ENCODE data around the gene TAF6L. TPM values are rescaled to one million over a fixed set of nuclear protein-coding genes. Genes with fewer than 3 reads are reported as not detected.

The TAF6L gene
- total and polyA plus RNA-seq, 3 donors from 2014 or later, result 13.6 to 32.0 (median 22.4) TPM

GRCh38 chr11:62787005-62787759 is 16.0 kb downstream of the TAF6L start, which contains the start of gene TMEM179B:
Gene TMEM179B, plus strand, starts transcription at chr11:62787402. Its CDS starts 30 bp downstream, at chr11:62787432.
- 0 to 1% methylated on average over 2 to 56 of the region's 88 CpGs for WGBS, 2 donors
- peak; percentile 100 for DNase-seq
- intact Hi-C loops (cut with DNase I; ENCODE audit: low total_unique reads), result loop anchor here (10.0 kb wide), 1 partner anchor 68 kb away; no protein-coding TSS in a partner anchor
- peaks cover 22% of the 10 kb centered on the region for H3K4me1 ChIP-seq
- TF ChIP-seq POLR2A (IDR thresholded peaks at IDR 0.05) (peak; percentile 94), CTCF (IDR thresholded peaks at IDR 0.05) (peak in 2 of 3 experiments; percentile 52 to 62)
- H3K4me3 ChIP-seq, result peak within 1 kb of the TSS; percentile 80 to 98
- no peaks in the 10 kb centered on the region for H3K27me3 ChIP-seq
- peak within 1 kb of the TSS; percentile 77 to 97 for H3K27ac ChIP-seq
- H3K9me3 ChIP-seq, result no peaks in the 10 kb centered on the region
- H3K36me3 ChIP-seq (ENCODE audit: low read depth, missing control alignments), result no peaks in the 10 kb centered on the region

- Histone ChIP-seq H3K27me3 (no peaks in the 10 kb centered on the region), H3K4me1 (peaks cover 29% of the 10 kb centered on the region), H3K36me3 (ENCODE audit: low read depth, missing control alignments) (no peaks in the 10 kb centered on the region), H3K9me3 (no peaks in the 10 kb centered on the region), H3K27ac (no peak overlapping the region), H3K4me3 (no peak overlapping the region)
- 65% methylated on average over 5 of the region's 5 CpGs for WGBS, 2 donors
- DNase-seq, result no peak
- intact Hi-C loops (cut with DNase I; ENCODE audit: low total_unique reads), result loop anchor here (10.0 kb wide), 1 partner anchor 66 kb away; no protein-coding TSS in a partner anchor
- TF ChIP-seq CTCF (IDR thresholded peaks at IDR 0.05) (no peak), POLR2A (IDR thresholded peaks at IDR 0.05) (no peak)
Measured at GRCh38 chr11:62788991-62789390, 17.8 kb downstream of the TAF6L start.

GRCh38 chr11:62789576-62789975 is 18.4 kb downstream of the TAF6L start:
- 49 to 50% methylated on average over 1 to 3 of the region's 3 CpGs for WGBS, 2 donors
- H3K4me1 ChIP-seq, result peaks cover 35% of the 10 kb centered on the region

GRCh38 chr11:62791501-62792201 is 20.5 kb downstream of the TAF6L start, which contains the start of gene TMEM223:
Gene TMEM223, minus strand, starts transcription at chr11:62792006. Its CDS starts 12 bp downstream, at chr11:62791994.
- 0% methylated on average over 16 to 58 of the region's 58 CpGs for WGBS, 2 donors
- peak within 1 kb of the TSS; percentile 71 to 80 for H3K27ac ChIP-seq
- no peak for TF ChIP-seq POLR2A (IDR thresholded peaks at IDR 0.05)
- peak in 1 of 3 experiments; percentile 28 for TF ChIP-seq CTCF (IDR thresholded peaks at IDR 0.05)
- peaks cover 29% of the 10 kb centered on the region for H3K4me1 ChIP-seq
- DNase-seq, result peak; percentile 92
- H3K36me3 ChIP-seq (ENCODE audit: low read depth, missing control alignments), result no peaks in the 10 kb centered on the region
- peak within 1 kb of the TSS; percentile 65 to 84 for H3K4me3 ChIP-seq
- H3K9me3 ChIP-seq, result no peaks in the 10 kb centered on the region
- H3K27me3 ChIP-seq, result no peaks in the 10 kb centered on the region
- intact Hi-C loops (cut with DNase I; ENCODE audit: low total_unique reads), result no loop called here

More at GRCh38 chr11:62789576-62789975, 18.4 kb downstream of the TAF6L start:
- Histone ChIP-seq H3K4me3 (no peak overlapping the region), H3K27ac (no peak overlapping the region), H3K36me3 (ENCODE audit: low read depth, missing control alignments) (no peaks in the 10 kb centered on the region), H3K27me3 (no peaks in the 10 kb centered on the region), H3K9me3 (no peaks in the 10 kb centered on the region)
- DNase-seq, result no peak
- intact Hi-C loops (cut with DNase I; ENCODE audit: low total_unique reads), result loop anchor here (10.0 kb wide), 1 partner anchor 65 kb away; no protein-coding TSS in a partner anchor
- TF ChIP-seq POLR2A (IDR thresholded peaks at IDR 0.05) (no peak), CTCF (IDR thresholded peaks at IDR 0.05) (no peak)

Data from testis (tissue), 3 donors.